Heart left ventricle (tissue), 16 donors: ENCODE results near the gene UBQLNL. TPM values are rescaled to one million over a fixed set of nuclear protein-coding genes. Genes with fewer than 3 reads are reported as not detected.

Experiments
- ATAC-seq, 4 donors: fragments of 200-7000 bp; cut with Tn5 transposase; one replicate each; pipeline ENCODE4 v1.9.1; 2020 to 2022; ENCODE audit warnings: moderate library complexity in 4 of 4, mild to moderate bottlenecking in 3 of 4, moderate number of reproducible peaks in 1 of 4
- DNase-seq, 5 donors: peaks; one replicate each; pipeline ENCODE4 v3.0.0-alpha.2; 2020
- H3K27ac ChIP-seq, 12 donors: fragments of 200-600 bp; sonication (generic) in 4 of 12; one replicate each; pipeline versions ENCODE4 v1.5.0 to v1.8.0; 2016 to 2022; ENCODE audit warnings: mild to moderate bottlenecking in 2 of 12
- H3K27me3 ChIP-seq, 9 donors: fragments of 200-600 bp; sonication (generic) in 2 of 9; one replicate each; pipeline versions ENCODE4 v1.5.1 to v1.8.0; 2016 to 2022; ENCODE audit warnings: mild to moderate bottlenecking in 3 of 9
- H3K36me3 ChIP-seq, 9 donors: fragments of 200-600 bp; sonication (generic) in 2 of 9; one replicate each; pipeline versions ENCODE4 v1.5.0 to v1.8.0; 2018 to 2022; ENCODE audit warnings: mild to moderate bottlenecking in 2 of 9
- H3K4me1 ChIP-seq, 12 donors: fragments of 200-600 bp; sonication (generic) in 4 of 12; one replicate each; pipeline versions ENCODE4 v1.5.0 to v1.8.0; 2016 to 2022; ENCODE audit warnings: mild to moderate bottlenecking in 3 of 12
- H3K4me3 ChIP-seq, 12 donors: fragments of 200-600 bp; sonication (generic) in 4 of 12; one replicate each; pipeline versions ENCODE4 v1.5.0 to v1.8.0; 2017 to 2022; ENCODE audit warnings: mild to moderate bottlenecking in 9 of 12, moderate library complexity in 4 of 12
- H3K9me3 ChIP-seq, 12 donors: fragments of 200-600 bp; sonication (generic) in 4 of 12; one replicate each; pipeline versions ENCODE4 v1.5.0 to v1.8.0; 2016 to 2022; ENCODE audit warnings: mild to moderate bottlenecking in 1 of 12
- CTCF ChIP-seq, 12 donors: fragments of 200-600 bp; sonication (generic) in 4 of 12; IDR thresholded peaks; one replicate each; pipeline versions ENCODE4 v1.5.0 to v1.8.0; 2018 to 2022; ENCODE audit warnings: antibody characterized with exemption in 12 of 12, mild to moderate bottlenecking in 5 of 12
- POLR2A ChIP-seq, 2 donors: fragments of 450-650 bp; IDR thresholded peaks; one replicate each; pipeline ENCODE4 v1.6.1; 2017; ENCODE audit warnings: antibody characterized with exemption in 2 of 2, mild to moderate bottlenecking in 2 of 2, moderate library complexity in 2 of 2
- WGBS, 4 donors: extraction: QIAGEN DNeasy Blood & Tissue Kit in 2 of 4; methylation state at CpG; one replicate each; pipeline versions ENCODE4 v1.1.5 to v1.1.7; 2013 to 2018; 5-methylcytosine and 5-hydroxymethylcytosine counted together
- intact Hi-C, 10 donors: fragments of 100-400 bp; cut with DNase I; formaldehyde crosslinking; loops; one replicate each; pipeline versions ENCODE4 v1.11.1 to v1.14.2; 2022
- polyA plus RNA-seq, 2 donors: library from polyadenylated mRNA; stranded (reverse); fragments of 200-250 nt; gene quantifications; one replicate each; pipeline ENCODE4 v1.2.3, GENCODE V29; 2013
- total RNA-seq, 9 donors: library from RNA; depleted of rRNA in 2 of 9; stranded (reverse); fragments of >200 nt in 2 of 9; fragmentation: NEBNext Ultra II Directional in 3 of 9; extraction: Animal tissue kit (Norgen Biotek cat#: 25700) in 3 of 9; gene quantifications; one replicate each; pipeline versions ENCODE4 v1.1.0 to v1.2.4, GENCODE V29; 2016 to 2023
- donor health status: ischemic (EF 13 %, LVEDD 7.1; RV severe dilation, severe dysfunction).
- donor health status: healthy with polysubstance abuse.
- donor health status: DM: no; HTN: yes; CAD: no.
- donor health status: DM: no; HTN: no; CAD: no.
- donor health status: ischemic (EF 25% LVEDD 6.9; RV normal size, moderate dysfunction).
- donor health status: ischemic (EF 25% LVEDD 5.7; RV mildly dilated, moderate dysfunction).
- donor health status: healthy.
- donor health status: DM: yes; HTN: yes; CAD: no.
- donor health status: ischemic (EF 35%, LVEDD 5.7; RV mildly dilated, moderate dysfunction).
- donor health status: nonischemic (EF 11% LVEDD 7.7; RV severe dilation, severe dysfunction).
- donor health status: DM: yes; HTN: yes; CAD: no.
- donor health status: PGD.
- donor health status: ischemic (EF 29% LVEDD 5.4; RV normal size, mild dysfunction).
- donor health status: nonischemic (EF 23%, LVEDD 6.1; RV moderate dilation, normal function).

UBQLNL gene
- total and polyA plus RNA-seq, 11 donors = 0.03 to 0.25 (median 0.17) TPM; not detected in 4

- ATAC-seq (no peak), DNase-seq (no peak)
- WGBS, 4 donors = 84 to 90% (median 88%) methylated on average over 3 of the region's 3 CpGs
Measured at GRCh38 chr11:5546457-5546856, 30.0 kb upstream of the UBQLNL start.

GRCh38 chr11:5541427-5541826 is 24.9 kb upstream of the UBQLNL start:
- no peaks in the 10 kb centered on the region for H3K4me1 ChIP-seq
- H3K36me3 ChIP-seq = no peaks in the 10 kb centered on the region
- H3K9me3 ChIP-seq = peaks cover 0 to 8% (median 0%) of the 10 kb centered on the region in 12 donors
- DNase-seq = no peak
- H3K27ac ChIP-seq = no peak overlapping the region
- TF ChIP-seq CTCF (IDR thresholded peaks at IDR 0.05) = no peak
- TF ChIP-seq POLR2A (IDR thresholded peaks at IDR 0.05) = no peak
- no peaks in the 10 kb centered on the region for H3K27me3 ChIP-seq
- no peak for ATAC-seq
- H3K4me3 ChIP-seq = no peak overlapping the region
- intact Hi-C loops = no loop called here
- WGBS, 4 donors = 20 to 44% (median 35%) methylated on average over 1 of the region's 1 CpG

More at GRCh38 chr11:5546457-5546856, 30.0 kb upstream of the UBQLNL start:
- H3K27ac ChIP-seq = no peak overlapping the region
- H3K4me3 ChIP-seq = no peak overlapping the region
- no peaks in the 10 kb centered on the region for H3K4me1 ChIP-seq
- no peaks in the 10 kb centered on the region for H3K36me3 ChIP-seq
- intact Hi-C loops = no loop called here
- TF ChIP-seq CTCF (IDR thresholded peaks at IDR 0.05) (no peak), POLR2A (IDR thresholded peaks at IDR 0.05) (no peak)
- no peaks in the 10 kb centered on the region for H3K9me3 ChIP-seq
- no peaks in the 10 kb centered on the region for H3K27me3 ChIP-seq

GRCh38 chr11:5536482-5536881 is 20.0 kb upstream of the UBQLNL start:
- Histone ChIP-seq H3K36me3 (no peaks in the 10 kb centered on the region), H3K27ac (no peak overlapping the region), H3K9me3 (peaks cover 0 to 9% (median 0%) of the 10 kb centered on the region in 12 donors), H3K27me3 (no peaks in the 10 kb centered on the region), H3K4me1 (no peaks in the 10 kb centered on the region), H3K4me3 (no peak overlapping the region)
- DNase-seq (no peak), ATAC-seq (no peak)
- no peak for TF ChIP-seq CTCF (IDR thresholded peaks at IDR 0.05)
- intact Hi-C loops = no loop called here

- H3K4me3 ChIP-seq = no peak overlapping the region
- no peak for DNase-seq
- H3K4me1 ChIP-seq = peaks cover 0 to 3% (median 0%) of the 10 kb centered on the region in 12 donors
- TF ChIP-seq POLR2A (IDR thresholded peaks at IDR 0.05) (no peak), CTCF (IDR thresholded peaks at IDR 0.05) (no peak)
- intact Hi-C loops = no loop called here
- WGBS, 4 donors = 79 to 83% (median 82%) methylated on average over 1 of the region's 1 CpG
- no peaks in the 10 kb centered on the region for H3K36me3 ChIP-seq
- peaks cover 0 to 9% (median 0%) of the 10 kb centered on the region in 12 donors for H3K9me3 ChIP-seq
- no peaks in the 10 kb centered on the region for H3K27me3 ChIP-seq
- no peak for ATAC-seq
- H3K27ac ChIP-seq = no peak overlapping the region
Measured at GRCh38 chr11:5534046-5534445, 17.5 kb upstream of the UBQLNL start.
